NOMO-1 treated with dmso at 0.1 percent for 144 hours (cell line): ENCODE results near the gene FATE1.

Experiments used
- DNase-seq: peaks from one replicate; lab custom pipeline; 2025; ENCODE audit not compliant: unreplicated experiment; lab: John Stamatoyannopoulos, UW

FATE1 gene

GRCh38 chrX:151742311-151742710, 26.5 kb downstream of the FATE1 start:
- DNase-seq: no peak

GRCh38 chrX:151743651-151744470, 28.0 kb downstream of the FATE1 start:
- DNase-seq: no peak

GRCh38 chrX:151745651-151746050, 29.8 kb downstream of the FATE1 start:
- DNase-seq: no peak

- DNase-seq: no peak
These were observed 30.7 kb downstream of the FATE1 start for GRCh38 chrX:151746502-151746901.

GRCh38 chrX:151750511-151750910, 34.7 kb downstream of the FATE1 start:
- DNase-seq: no peak

- DNase-seq: no peak
These were observed 37.0 kb downstream of the FATE1 start for GRCh38 chrX:151752847-151753246.

- DNase-seq: peak; percentile 18
These were observed 37.6 kb downstream of the FATE1 start for GRCh38 chrX:151753313-151754046.

GRCh38 chrX:151754047-151754429, 38.2 kb downstream of the FATE1 start:
- no peak for DNase-seq

- DNase-seq: no peak
These were observed 38.9 kb downstream of the FATE1 start for GRCh38 chrX:151754641-151755215.

- DNase-seq: no peak
These were observed 43.3 kb downstream of the FATE1 start for GRCh38 chrX:151759041-151759708.

- no peak for DNase-seq
These were observed 47.0 kb downstream of the FATE1 start for GRCh38 chrX:151762802-151763201.

GRCh38 chrX:151763711-151764110, 47.9 kb downstream of the FATE1 start:
- no peak for DNase-seq

GRCh38 chrX:151765026-151765425, 49.2 kb downstream of the FATE1 start:
- no peak for DNase-seq

- DNase-seq: no peak
These were observed 55.9 kb downstream of the FATE1 start for GRCh38 chrX:151771726-151772125.
